ENCODE results near the gene PRR7. TPM values are rescaled to one million over a fixed set of nuclear protein-coding genes. Genes with fewer than 3 reads are reported as not detected.
A peak's percentile ranks its signal among the peaks of the same experiment; 100 is the strongest.

The PRR7 gene
- total and polyA plus RNA-seq, 2 of the 13 experiments (the other 11 are each of a cell fraction or from before 2014, with no cell fraction given) = 4.8 to 5.0 TPM

DNA sequence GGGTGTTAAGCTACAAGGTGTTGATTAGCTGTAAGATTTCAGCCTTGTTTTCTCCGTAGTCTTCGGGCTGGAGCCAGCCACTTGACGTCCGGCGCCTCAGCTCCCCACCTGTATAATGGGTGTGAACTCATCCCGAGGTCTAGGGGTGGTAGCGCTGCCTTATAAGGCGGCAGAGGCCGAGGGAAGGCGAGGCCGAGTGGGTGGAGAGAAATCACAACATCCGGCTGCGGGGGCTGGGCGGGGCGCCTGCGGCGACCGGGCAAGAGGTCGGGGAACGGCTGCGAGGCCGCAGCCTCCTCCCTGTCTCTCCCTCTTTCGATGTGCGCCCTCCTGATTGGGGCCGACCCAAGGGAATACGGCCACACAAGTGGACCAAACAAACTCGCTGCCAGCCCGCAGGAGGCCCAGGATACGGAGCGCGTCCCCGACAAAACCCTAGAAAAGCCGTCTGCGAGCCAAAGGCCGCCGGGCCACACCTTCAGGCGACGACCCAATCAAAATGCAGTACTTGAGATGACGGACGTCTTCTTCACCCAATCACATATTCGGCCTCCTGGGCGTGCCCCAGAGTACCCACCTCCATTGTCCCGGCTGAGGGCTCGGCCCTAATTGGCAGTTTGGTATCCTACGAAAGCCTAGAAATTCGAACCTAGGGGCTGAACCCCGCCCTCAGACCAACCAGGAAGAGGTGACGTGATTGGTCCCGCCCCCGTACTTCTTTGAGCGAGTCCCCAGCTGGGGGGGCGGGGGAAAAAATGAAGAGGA is 20.6 kb upstream of the PRR7 start (continued):
- no peak for TF ChIP-seq KLF13 (CRISPR knock-in tag; IDR thresholded peaks at IDR 0.05)
- no peak for TF ChIP-seq KLF9 (CRISPR knock-in tag; IDR thresholded peaks at IDR 0.05; ENCODE audit: low read depth)
- TF ChIP-seq, protein P1, sequence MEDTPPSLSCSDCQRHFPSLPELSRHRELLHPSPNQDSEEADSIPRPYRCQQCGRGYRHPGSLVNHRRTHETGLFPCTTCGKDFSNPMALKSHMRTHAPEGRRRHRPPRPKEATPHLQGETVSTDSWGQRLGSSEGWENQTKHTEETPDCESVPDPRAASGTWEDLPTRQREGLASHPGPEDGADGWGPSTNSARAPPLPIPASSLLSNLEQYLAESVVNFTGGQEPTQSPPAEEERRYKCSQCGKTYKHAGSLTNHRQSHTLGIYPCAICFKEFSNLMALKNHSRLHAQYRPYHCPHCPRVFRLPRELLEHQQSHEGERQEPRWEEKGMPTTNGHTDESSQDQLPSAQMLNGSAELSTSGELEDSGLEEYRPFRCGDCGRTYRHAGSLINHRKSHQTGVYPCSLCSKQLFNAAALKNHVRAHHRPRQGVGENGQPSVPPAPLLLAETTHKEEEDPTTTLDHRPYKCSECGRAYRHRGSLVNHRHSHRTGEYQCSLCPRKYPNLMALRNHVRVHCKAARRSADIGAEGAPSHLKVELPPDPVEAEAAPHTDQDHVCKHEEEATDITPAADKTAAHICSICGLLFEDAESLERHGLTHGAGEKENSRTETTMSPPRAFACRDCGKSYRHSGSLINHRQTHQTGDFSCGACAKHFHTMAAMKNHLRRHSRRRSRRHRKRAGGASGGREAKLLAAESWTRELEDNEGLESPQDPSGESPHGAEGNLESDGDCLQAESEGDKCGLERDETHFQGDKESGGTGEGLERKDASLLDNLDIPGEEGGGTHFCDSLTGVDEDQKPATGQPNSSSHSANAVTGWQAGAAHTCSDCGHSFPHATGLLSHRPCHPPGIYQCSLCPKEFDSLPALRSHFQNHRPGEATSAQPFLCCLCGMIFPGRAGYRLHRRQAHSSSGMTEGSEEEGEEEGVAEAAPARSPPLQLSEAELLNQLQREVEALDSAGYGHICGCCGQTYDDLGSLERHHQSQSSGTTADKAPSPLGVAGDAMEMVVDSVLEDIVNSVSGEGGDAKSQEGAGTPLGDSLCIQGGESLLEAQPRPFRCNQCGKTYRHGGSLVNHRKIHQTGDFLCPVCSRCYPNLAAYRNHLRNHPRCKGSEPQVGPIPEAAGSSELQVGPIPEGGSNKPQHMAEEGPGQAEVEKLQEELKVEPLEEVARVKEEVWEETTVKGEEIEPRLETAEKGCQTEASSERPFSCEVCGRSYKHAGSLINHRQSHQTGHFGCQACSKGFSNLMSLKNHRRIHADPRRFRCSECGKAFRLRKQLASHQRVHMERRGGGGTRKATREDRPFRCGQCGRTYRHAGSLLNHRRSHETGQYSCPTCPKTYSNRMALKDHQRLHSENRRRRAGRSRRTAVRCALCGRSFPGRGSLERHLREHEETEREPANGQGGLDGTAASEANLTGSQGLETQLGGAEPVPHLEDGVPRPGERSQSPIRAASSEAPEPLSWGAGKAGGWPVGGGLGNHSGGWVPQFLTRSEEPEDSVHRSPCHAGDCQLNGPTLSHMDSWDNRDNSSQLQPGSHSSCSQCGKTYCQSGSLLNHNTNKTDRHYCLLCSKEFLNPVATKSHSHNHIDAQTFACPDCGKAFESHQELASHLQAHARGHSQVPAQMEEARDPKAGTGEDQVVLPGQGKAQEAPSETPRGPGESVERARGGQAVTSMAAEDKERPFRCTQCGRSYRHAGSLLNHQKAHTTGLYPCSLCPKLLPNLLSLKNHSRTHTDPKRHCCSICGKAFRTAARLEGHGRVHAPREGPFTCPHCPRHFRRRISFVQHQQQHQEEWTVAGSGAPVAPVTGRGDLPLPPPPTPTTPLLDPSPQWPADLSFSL (CRISPR knock-in tag; IDR thresholded peaks at IDR 0.05) = no peak
- peak; percentile 57; the same call in 1 of the 2 replicates for TF ChIP-seq ZSCAN12 (CRISPR knock-in tag; IDR thresholded peaks at IDR 0.05)
- TF ChIP-seq, protein P2, sequence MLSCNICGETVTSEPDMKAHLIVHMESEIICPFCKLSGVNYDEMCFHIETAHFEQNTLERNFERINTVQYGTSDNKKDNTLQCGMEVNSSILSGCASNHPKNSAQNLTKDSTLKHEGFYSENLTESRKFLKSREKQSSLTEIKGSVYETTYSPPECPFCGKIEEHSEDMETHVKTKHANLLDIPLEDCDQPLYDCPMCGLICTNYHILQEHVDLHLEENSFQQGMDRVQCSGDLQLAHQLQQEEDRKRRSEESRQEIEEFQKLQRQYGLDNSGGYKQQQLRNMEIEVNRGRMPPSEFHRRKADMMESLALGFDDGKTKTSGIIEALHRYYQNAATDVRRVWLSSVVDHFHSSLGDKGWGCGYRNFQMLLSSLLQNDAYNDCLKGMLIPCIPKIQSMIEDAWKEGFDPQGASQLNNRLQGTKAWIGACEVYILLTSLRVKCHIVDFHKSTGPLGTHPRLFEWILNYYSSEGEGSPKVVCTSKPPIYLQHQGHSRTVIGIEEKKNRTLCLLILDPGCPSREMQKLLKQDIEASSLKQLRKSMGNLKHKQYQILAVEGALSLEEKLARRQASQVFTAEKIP (CRISPR knock-in tag; IDR thresholded peaks at IDR 0.05; ENCODE audit: borderline replicate concordance) = no peak
- TF ChIP-seq CHD4 (IDR thresholded peaks at IDR 0.05; ENCODE audit: borderline replicate concordance, low read length) = no peak; the same call in 1 of the 2 replicates
- no peak for TF ChIP-seq CC2D1A (CRISPR knock-in tag; IDR thresholded peaks at IDR 0.05)
- TF ChIP-seq GATAD2A (CRISPR knock-in tag; IDR thresholded peaks at IDR 0.05) = no peak; the same call in 1 of the 2 replicates
- TF ChIP-seq GATAD1 (CRISPR knock-in tag; IDR thresholded peaks at IDR 0.05) = no peak; the same call in 1 of the 2 replicates
- no peak for TF ChIP-seq ZNF484 (CRISPR knock-in tag; IDR thresholded peaks at IDR 0.05; ENCODE audit: borderline replicate concordance, low read depth)
- TF ChIP-seq, protein P3, sequence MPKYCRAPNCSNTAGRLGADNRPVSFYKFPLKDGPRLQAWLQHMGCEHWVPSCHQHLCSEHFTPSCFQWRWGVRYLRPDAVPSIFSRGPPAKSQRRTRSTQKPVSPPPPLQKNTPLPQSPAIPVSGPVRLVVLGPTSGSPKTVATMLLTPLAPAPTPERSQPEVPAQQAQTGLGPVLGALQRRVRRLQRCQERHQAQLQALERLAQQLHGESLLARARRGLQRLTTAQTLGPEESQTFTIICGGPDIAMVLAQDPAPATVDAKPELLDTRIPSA (CRISPR knock-in tag; IDR thresholded peaks at IDR 0.05; ENCODE audit: borderline replicate concordance) = no peak
- TF ChIP-seq MIXL1 (CRISPR knock-in tag; IDR thresholded peaks at IDR 0.05) = 0 out of 2 replicates have a peak, but pooled peaks have one; percentile 13
- no peak for TF ChIP-seq AGO1 (IDR thresholded peaks at IDR 0.05; ENCODE audit: low read depth, low read length, poor library complexity, severe bottlenecking)
- peak; percentile 85 for TF ChIP-seq ZBTB14 (CRISPR knock-in tag; IDR thresholded peaks at IDR 0.05)
- no peak for TF ChIP-seq FOXP1 (IDR thresholded peaks at IDR 0.05)
- TF ChIP-seq FOXP1 (CRISPR knock-in tag; IDR thresholded peaks at IDR 0.05) = no peak; the same call in 1 of the 2 replicates
- no peak for TF ChIP-seq RORA (CRISPR knock-in tag; IDR thresholded peaks at IDR 0.05)
- TF ChIP-seq CREM (IDR thresholded peaks at IDR 0.05) = peak; percentile 90
- TF ChIP-seq CREM (CRISPR knock-in tag; IDR thresholded peaks at IDR 0.05) = no peak
- no peak for TF ChIP-seq ZEB1 (IDR thresholded peaks at IDR 0.05; ENCODE audit: insufficient replicate concordance, low read depth)

All from HepG2 (cell line).